ENCODE data around the gene SEMA6A.
"Not testable (repeated sequence)": the region's sequence is repeated elsewhere in the genome, so short reads cannot be mapped to it uniquely, and the experiment has no call there.

The SEMA6A gene

GRCh38 chr5:116567106-116567505 is 7.5 kb downstream of the SEMA6A start:
- Mint-ChIP-seq H3K27me3 (peaks cover 33% of the 10 kb centered on the region), H3K4me1 (no peaks in the 10 kb centered on the region), H3K27ac (no peak overlapping the region), H3K4me3 (no peak overlapping the region), H3K9me3 (no peaks in the 10 kb centered on the region), H3K36me3 (peaks cover 1% of the 10 kb centered on the region)

GRCh38 chr5:116566251-116566650 is 8.4 kb downstream of the SEMA6A start:
- no peaks in the 10 kb centered on the region for H3K4me1 Mint-ChIP-seq
- no peaks in the 10 kb centered on the region for H3K9me3 Mint-ChIP-seq
- peaks cover 27% of the 10 kb centered on the region for H3K27me3 Mint-ChIP-seq
- H3K4me3 Mint-ChIP-seq = no peak overlapping the region
- no peak overlapping the region for H3K27ac Mint-ChIP-seq
- peaks cover 1% of the 10 kb centered on the region for H3K36me3 Mint-ChIP-seq

GRCh38 chr5:116564756-116565490 is 9.7 kb downstream of the SEMA6A start:
- peaks cover 1% of the 10 kb centered on the region for H3K36me3 Mint-ChIP-seq
- H3K9me3 Mint-ChIP-seq = no peaks in the 10 kb centered on the region
- no peaks in the 10 kb centered on the region for H3K4me1 Mint-ChIP-seq
- H3K27me3 Mint-ChIP-seq = peaks cover 16% of the 10 kb centered on the region
- no peak overlapping the region for H3K27ac Mint-ChIP-seq
- no peak overlapping the region for H3K4me3 Mint-ChIP-seq

- peaks cover 1% of the 10 kb centered on the region for H3K36me3 Mint-ChIP-seq
- no peak overlapping the region for H3K27ac Mint-ChIP-seq
- H3K27me3 Mint-ChIP-seq = peaks cover 12% of the 10 kb centered on the region
- H3K9me3 Mint-ChIP-seq = no peaks in the 10 kb centered on the region
- no peaks in the 10 kb centered on the region for H3K4me1 Mint-ChIP-seq
- H3K4me3 Mint-ChIP-seq = no peak overlapping the region
Measured at GRCh38 chr5:116564312-116564711, 10.3 kb downstream of the SEMA6A start.

- Mint-ChIP-seq H3K9me3 (no peaks in the 10 kb centered on the region), H3K4me3 (no peak overlapping the region), H3K4me1 (no peaks in the 10 kb centered on the region), H3K36me3 (peaks cover 1% of the 10 kb centered on the region), H3K27me3 (peaks cover 7% of the 10 kb centered on the region), H3K27ac (no peak overlapping the region)
Measured at GRCh38 chr5:116563736-116564308, 10.8 kb downstream of the SEMA6A start.

- Mint-ChIP-seq H3K36me3 (peaks cover 1% of the 10 kb centered on the region), H3K27me3 (peaks cover 7% of the 10 kb centered on the region), H3K4me1 (no peaks in the 10 kb centered on the region), H3K9me3 (no peaks in the 10 kb centered on the region), H3K27ac (no peak overlapping the region), H3K4me3 (no peak overlapping the region)
Measured at GRCh38 chr5:116562669-116563068, 12.0 kb downstream of the SEMA6A start.

- no peak overlapping the region for H3K4me3 Mint-ChIP-seq
- no peaks in the 10 kb centered on the region for H3K4me1 Mint-ChIP-seq
- peaks cover 4% of the 10 kb centered on the region for H3K27me3 Mint-ChIP-seq
- peaks cover 1% of the 10 kb centered on the region for H3K36me3 Mint-ChIP-seq
- no peaks in the 10 kb centered on the region for H3K9me3 Mint-ChIP-seq
- H3K27ac Mint-ChIP-seq = no peak overlapping the region
Measured at GRCh38 chr5:116561658-116562057, 13.0 kb downstream of the SEMA6A start.

GRCh38 chr5:116559673-116560164 is 14.9 kb downstream of the SEMA6A start:
- Mint-ChIP-seq H3K9me3 (no peaks in the 10 kb centered on the region), H3K4me1 (no peaks in the 10 kb centered on the region), H3K27me3 (no peaks in the 10 kb centered on the region), H3K27ac (no peak overlapping the region), H3K4me3 (no peak overlapping the region), H3K36me3 (peaks cover 1% of the 10 kb centered on the region)

- Mint-ChIP-seq H3K27me3 (no peaks in the 10 kb centered on the region), H3K36me3 (peaks cover 1% of the 10 kb centered on the region), H3K4me3 (no peak overlapping the region), H3K9me3 (no peaks in the 10 kb centered on the region), H3K27ac (no peak overlapping the region), H3K4me1 (no peaks in the 10 kb centered on the region)
Measured at GRCh38 chr5:116559239-116559638, 15.4 kb downstream of the SEMA6A start.

GRCh38 chr5:116557669-116558271 is 16.9 kb downstream of the SEMA6A start:
- H3K4me3 Mint-ChIP-seq = no peak overlapping the region
- no peak overlapping the region for H3K27ac Mint-ChIP-seq
- H3K36me3 Mint-ChIP-seq = no peaks in the 10 kb centered on the region

GRCh38 chr5:116554764-116555163 is 19.9 kb downstream of the SEMA6A start:
- Mint-ChIP-seq H3K27ac (no peak overlapping the region), H3K9me3 (no peaks in the 10 kb centered on the region), H3K36me3 (no peaks in the 10 kb centered on the region), H3K27me3 (no peaks in the 10 kb centered on the region), H3K4me3 (no peak overlapping the region), H3K4me1 (no peaks in the 10 kb centered on the region)

More at GRCh38 chr5:116557669-116558271, 16.9 kb downstream of the SEMA6A start:
- no peaks in the 10 kb centered on the region for H3K27me3 Mint-ChIP-seq
- no peaks in the 10 kb centered on the region for H3K9me3 Mint-ChIP-seq
- no peaks in the 10 kb centered on the region for H3K4me1 Mint-ChIP-seq

GRCh38 chr5:116553366-116553765 is 21.3 kb downstream of the SEMA6A start:
- no peaks in the 10 kb centered on the region for H3K36me3 Mint-ChIP-seq
- H3K9me3 Mint-ChIP-seq = no peaks in the 10 kb centered on the region
- H3K27ac Mint-ChIP-seq = no peak overlapping the region
- H3K4me3 Mint-ChIP-seq = no peak overlapping the region
- H3K4me1 Mint-ChIP-seq = no peaks in the 10 kb centered on the region
- H3K27me3 Mint-ChIP-seq = no peaks in the 10 kb centered on the region

GRCh38 chr5:116550082-116550481 is 24.5 kb downstream of the SEMA6A start:
- H3K36me3 Mint-ChIP-seq = no peaks in the 10 kb centered on the region
- H3K27me3 Mint-ChIP-seq = no peaks in the 10 kb centered on the region
- no peak overlapping the region for H3K4me3 Mint-ChIP-seq
- no peak overlapping the region for H3K27ac Mint-ChIP-seq
- H3K4me1 Mint-ChIP-seq = no peaks in the 10 kb centered on the region
- peaks cover 8% of the 10 kb centered on the region for H3K9me3 Mint-ChIP-seq

- no peak overlapping the region for H3K27ac Mint-ChIP-seq
- H3K36me3 Mint-ChIP-seq = no peaks in the 10 kb centered on the region
- no peak overlapping the region for H3K4me3 Mint-ChIP-seq
- H3K9me3 Mint-ChIP-seq = peaks cover 17% of the 10 kb centered on the region
- H3K27me3 Mint-ChIP-seq = no peaks in the 10 kb centered on the region
- no peaks in the 10 kb centered on the region for H3K4me1 Mint-ChIP-seq
Measured at GRCh38 chr5:116546743-116547124, 27.9 kb downstream of the SEMA6A start.

- H3K4me3 Mint-ChIP-seq = no peak overlapping the region
- no peak overlapping the region for H3K27ac Mint-ChIP-seq
- H3K4me1 Mint-ChIP-seq = no peaks in the 10 kb centered on the region
- no peaks in the 10 kb centered on the region for H3K27me3 Mint-ChIP-seq
- no peaks in the 10 kb centered on the region for H3K36me3 Mint-ChIP-seq
- H3K9me3 Mint-ChIP-seq = peaks cover 17% of the 10 kb centered on the region
Measured at GRCh38 chr5:116546033-116546742, 28.4 kb downstream of the SEMA6A start.

GRCh38 chr5:116545465-116545864 is 29.2 kb downstream of the SEMA6A start:
- H3K4me3 Mint-ChIP-seq, H3K4me1 Mint-ChIP-seq, H3K27me3 Mint-ChIP-seq, H3K36me3 Mint-ChIP-seq, H3K27ac Mint-ChIP-seq: not testable (repeated sequence)
- H3K9me3 Mint-ChIP-seq = peaks cover 17% of the 10 kb centered on the region

Measured in activated naive CD4-positive, alpha-beta T cell treated with anti-CD3 and anti-CD28 coated beads, Interleukin-2, amount 50 U/mL, for 24 hours (primary cell).